Stimulated activated CD4-positive, alpha-beta T cell treated with anti-CD3 and anti-CD28 coated beads, Interleukin-15, amount 100 ng/mL, for 24 hours (primary cell): Measurements from ENCODE around the gene FGD4.

Source experiments
- DNase-seq: peaks from one replicate; pipeline ENCODE4 v3.0.0-alpha.2; 2020

FGD4 gene

DNA sequence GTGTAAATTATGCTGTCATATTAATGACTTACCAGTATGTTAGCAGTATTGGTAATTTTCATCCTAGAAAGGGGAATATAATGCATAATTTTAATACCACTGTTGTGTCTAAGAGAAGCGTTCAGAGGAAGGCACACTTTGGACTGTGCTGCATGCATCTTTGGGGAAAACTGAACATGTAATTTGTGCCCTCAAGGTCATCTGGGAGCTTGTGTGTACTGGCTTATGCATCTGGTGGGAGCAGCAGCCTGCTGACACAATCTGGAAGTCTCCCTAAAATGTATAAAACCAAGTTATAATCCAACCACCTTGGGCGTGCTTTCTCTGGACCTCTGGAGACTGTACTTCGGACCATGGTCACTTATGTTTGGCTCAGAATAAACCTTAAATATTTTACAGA, 14.1 kb downstream of the FGD4 start:
- no peak for DNase-seq

GRCh38 chr12:32418221-32418620, 18.9 kb downstream of the FGD4 start:
- DNase-seq = no peak

GRCh38 chr12:32418903-32419519, 19.7 kb downstream of the FGD4 start:
- no peak for DNase-seq

DNA sequence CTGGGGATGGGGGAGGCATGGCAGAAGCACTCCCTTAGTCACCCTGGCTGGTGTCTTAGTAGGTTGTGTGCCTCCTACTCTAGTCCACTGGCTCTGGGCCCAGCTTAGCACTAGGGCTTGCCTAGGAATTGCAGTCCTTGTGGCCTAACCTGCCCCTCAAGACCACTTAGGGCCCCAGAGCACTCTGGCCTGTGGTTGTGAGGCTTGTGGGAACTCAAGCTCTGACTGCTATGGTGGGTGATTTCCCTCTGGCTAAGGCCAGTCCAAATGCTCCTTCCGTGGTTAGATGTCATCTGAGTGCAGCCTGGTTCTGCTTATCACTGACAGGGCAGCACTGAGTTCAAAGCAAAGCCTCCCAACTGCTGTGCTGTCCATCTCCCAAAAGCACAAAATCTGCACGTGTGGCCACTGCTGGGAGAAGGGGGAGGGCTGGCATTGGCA, 20.2 kb downstream of the FGD4 start:
- DNase-seq = no peak

- no peak for DNase-seq
These were observed 21.0 kb downstream of the FGD4 start for GRCh38 chr12:32420356-32420755.

DNA sequence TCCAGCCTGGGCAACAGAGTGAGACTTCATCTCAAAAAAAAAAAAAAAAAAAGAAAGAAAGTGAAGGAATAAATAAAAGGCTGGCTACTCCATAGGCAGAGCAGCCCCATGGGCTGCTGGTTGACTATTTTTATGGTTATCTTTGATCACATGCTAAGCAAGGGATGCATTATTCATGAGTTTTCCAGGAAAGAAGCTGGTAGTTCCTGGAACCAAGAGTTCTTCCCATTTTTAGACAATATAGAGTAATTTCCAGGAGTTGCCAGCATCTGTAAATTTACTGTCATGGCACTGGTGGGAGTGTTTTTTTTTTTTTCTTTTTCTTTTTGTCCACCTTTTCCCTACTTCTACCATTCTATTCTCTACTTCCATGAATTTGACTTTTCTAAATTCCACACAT, 24.2 kb downstream of the FGD4 start:
- no peak for DNase-seq

- no peak for DNase-seq
These were observed 31.7 kb downstream of the FGD4 start for GRCh38 chr12:32431025-32431424.

- no peak for DNase-seq
These were observed 36.8 kb downstream of the FGD4 start for GRCh38 chr12:32435921-32436705.

DNA sequence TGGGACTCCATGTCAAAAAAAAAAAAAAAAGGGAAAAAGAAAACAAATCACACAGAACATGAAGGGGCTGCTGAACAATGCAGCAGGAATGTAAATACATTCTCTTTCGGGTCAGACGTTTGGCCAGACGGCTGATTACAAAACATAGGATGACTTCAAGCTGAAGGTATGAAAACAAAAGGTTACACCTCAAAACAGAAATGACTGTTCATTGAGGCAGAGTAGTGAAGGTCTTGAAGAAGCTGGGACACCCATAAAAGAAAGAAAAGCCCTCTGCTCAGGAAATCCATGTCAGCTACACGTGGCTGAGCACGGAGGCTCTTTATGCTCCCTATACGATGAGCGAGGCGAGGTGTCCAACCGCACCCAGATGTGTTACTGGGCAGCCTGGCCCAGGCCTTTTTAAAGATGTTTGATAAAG, 37.7 kb downstream of the FGD4 start:
- no peak for DNase-seq

DNA sequence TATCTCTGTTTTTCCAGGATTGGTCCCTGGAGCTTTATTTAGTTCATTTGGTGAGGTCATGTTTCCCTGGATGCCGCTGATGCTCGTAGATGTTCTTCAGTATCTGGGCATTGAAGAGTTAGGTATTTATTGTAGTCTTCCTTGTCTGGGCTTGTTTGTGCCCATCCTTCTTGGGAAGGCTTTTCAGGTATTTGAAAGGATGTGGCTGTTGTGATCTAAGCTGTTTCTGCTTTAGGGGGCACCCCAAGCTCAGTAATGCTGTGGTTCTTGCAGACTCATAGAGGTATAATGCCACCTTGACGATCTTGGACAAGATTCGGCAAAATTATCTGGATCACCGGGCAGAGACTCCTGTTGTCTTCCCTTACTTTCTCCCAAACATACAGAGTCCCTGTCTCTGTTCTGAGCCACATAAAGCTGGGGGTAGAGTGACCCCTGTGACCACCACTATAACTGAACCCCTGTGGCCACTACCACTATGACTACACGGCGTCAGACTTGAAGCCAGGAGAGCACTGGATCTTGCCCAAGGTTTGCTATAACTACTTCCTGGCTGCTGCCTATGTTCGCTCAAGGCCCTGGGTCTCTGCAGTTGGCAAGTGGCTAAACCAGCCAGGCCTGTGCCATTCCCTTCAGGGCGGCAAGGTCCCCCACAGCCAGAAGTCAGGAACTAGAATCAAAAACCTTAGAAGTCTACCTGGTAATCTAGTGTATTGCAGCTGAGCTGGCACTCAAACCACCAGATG, 40.9 kb downstream of the FGD4 start:
- no peak for DNase-seq

GRCh38 chr12:32443491-32443890, 44.1 kb downstream of the FGD4 start:
- DNase-seq = no peak

DNA sequence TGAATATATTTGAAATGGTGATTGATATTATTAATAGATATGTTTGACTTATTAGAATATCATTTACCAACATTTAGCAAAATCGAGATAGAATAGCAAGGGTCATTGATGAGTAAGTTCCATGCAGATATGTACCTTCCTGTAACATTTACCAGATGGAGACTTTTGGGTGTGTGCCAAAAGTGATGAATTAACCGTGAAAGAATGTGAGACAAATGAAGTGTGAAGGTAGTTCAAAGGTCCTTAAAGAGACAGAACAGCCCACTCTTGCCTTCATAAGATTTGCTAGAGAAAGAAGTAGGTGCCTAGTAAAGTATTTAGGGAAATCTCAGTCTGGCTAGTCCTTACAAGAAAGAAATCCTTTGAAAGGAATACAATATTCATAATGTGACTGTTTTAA, 45.5 kb downstream of the FGD4 start:
- no peak for DNase-seq

DNA sequence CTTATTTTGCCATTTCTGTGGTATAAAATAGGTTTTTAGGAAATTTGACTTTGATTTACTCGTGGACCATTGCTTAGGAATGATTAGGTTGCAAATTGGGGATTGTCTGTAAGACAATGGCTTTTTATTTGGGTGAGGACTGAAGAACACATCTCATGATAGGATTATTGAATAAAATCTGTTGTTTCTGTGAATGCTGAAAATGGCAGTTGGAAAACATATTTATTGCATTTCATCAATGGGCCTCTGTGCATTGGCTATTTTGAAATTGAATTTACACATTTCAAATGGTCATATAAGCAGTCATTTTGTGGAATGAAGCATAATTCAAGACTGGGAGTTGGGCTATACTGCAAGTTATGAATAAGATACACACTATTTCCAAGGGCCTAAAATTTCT, 46.0 kb downstream of the FGD4 start:
- DNase-seq = no peak

GRCh38 chr12:32446316-32447119, 47.2 kb downstream of the FGD4 start:
- DNase-seq = no peak

DNA sequence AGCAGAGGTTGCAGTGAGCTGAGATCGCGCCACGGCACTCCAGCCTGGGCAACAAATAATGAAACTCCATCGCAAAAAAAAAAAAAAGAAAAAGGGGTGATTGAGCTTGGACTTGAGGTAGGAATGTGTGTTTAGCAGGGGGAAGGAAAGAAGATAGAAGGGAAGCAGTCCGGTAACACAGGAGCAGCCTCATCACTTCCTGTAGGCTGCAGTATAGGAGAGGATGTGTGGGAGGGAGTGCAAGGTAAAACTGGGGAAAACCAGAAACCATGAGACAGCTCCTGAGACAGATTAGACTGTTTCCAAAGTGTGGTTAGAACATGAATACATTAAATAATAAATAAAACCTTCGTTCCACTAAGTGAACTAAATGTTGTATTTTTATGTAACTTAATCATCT, 49.2 kb downstream of the FGD4 start:
- no peak for DNase-seq

GRCh38 chr12:32450363-32450762, 51.0 kb downstream of the FGD4 start:
- DNase-seq = no peak

DNA sequence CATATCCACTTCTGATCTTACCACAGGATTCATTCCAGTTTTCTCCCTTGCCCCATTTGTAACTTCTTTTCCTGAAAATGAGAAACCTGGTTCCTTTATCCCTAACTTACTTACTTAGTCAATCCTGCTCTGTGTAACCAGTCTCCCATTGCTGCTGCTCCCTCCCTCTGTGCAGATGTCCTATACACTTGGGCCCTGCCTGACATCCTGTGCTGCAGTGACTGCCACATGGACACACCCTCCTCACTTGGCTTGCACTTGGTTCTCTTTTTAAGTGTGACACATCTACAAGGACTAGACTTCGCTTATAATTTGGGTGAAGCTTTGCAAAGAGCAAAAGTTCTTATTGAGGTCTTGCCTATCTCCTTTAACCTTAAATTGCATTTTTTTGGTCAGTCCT, 51.4 kb downstream of the FGD4 start:
- no peak for DNase-seq

DNA sequence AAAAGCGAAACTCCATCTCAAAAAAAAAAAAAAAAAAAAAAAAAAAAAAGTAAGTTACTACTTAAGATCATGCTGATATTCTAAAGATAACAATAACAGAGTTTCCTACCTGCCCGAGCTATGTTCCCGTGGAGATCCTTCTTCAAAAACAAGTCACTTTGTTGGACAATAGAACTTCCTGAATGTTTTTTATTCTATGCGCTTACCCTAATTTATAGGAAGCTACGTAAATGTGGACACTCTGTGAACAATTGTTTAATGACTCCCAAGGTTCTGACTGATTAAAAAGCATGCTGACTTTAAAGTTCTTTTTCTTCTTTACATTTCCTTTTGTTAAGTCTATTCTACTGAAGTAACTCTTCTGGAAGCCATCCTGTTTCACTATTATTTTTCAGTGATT, 52.5 kb downstream of the FGD4 start:
- DNase-seq = no peak

- DNase-seq = no peak
These were observed 54.7 kb downstream of the FGD4 start for GRCh38 chr12:32454075-32454474.

GRCh38 chr12:32454866-32455265, 55.5 kb downstream of the FGD4 start:
- no peak for DNase-seq

GRCh38 chr12:32455607-32456071, 56.3 kb downstream of the FGD4 start:
- DNase-seq = no peak

DNA sequence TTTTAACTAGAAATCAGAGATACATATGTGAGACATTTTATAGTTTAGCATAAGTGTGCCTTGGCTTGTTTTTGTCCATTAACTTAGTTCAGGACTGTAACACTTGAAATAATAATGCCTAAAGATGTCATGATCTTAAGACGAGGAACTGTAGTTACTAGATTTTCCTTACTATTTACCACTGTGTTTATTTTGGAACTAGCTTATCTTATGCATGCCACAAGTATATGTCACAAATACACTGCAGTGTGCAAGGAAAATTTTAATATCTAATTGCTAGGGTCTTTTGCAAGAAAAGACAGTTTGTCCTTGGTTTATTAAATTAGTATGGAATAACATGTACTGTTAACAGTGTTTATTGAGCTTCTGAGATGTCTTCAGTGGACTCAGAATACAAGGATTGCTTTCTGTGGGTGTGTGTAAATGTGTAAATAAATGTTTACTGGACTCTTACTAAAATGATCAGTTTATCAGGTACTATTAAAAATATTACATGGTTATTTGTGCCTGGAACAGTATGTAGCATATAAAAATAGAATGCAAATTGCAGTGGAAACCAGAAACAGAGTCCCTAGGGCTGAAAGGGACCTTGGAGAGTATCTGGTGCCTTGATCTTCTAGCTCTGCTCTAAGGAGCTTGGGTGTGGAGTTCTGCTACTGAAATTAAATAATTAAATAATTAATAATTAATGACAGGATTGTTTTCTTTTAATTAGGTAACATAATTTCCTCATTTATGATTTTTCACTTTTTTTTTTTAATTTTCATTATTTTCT, 58.1 kb downstream of the FGD4 start:
- DNase-seq = no peak
